ENCODE measurements around the gene CCL16. TPM values are rescaled to one million over a fixed set of nuclear protein-coding genes. Genes with fewer than 3 reads are reported as not detected.

Gene CCL16
- not detected in 2 replicates for total RNA-seq

GRCh38 chr17:35981246-35981645 lies at the start of gene CCL16:
TSS of gene CCL16 (minus strand) at chr17:35981497. CDS start at chr17:35981420, 77 bp downstream.

GRCh38 chr17:36017799-36018198 lies 36.5 kb upstream of the CCL16 start, which contains the start of gene CCL23:
TSS of gene CCL23 (minus strand) at chr17:36017972. CDS start at chr17:36017897, 75 bp downstream.

GRCh38 chr17:36001110-36001771 lies 19.9 kb upstream of the CCL16 start, which contains the start of gene CCL15:
TSS of gene CCL15 (minus strand) at chr17:36001553. CDS start at chr17:36001492, 61 bp downstream.

GRCh38 chr17:35986643-35987042 lies 5.3 kb upstream of the CCL16 start, which contains the start of gene CCL14:
TSS of gene CCL14 (minus strand) at chr17:35986729. CDS start at chr17:35986649, 80 bp downstream.

GRCh38 chr17:35943537-35943936 lies 37.8 kb downstream of the CCL16 start, which contains the start of gene LYZL6:
TSS of gene LYZL6 (minus strand) at chr17:35943713. CDS start at chr17:35939356, 4,357 bp downstream.

GRCh38 chr17:35930211-35931065 lies 50.9 kb downstream of the CCL16 start, which contains the start of gene RDM1:
TSS of gene RDM1 (minus strand) at chr17:35930773. CDS start at chr17:35930727, 46 bp downstream.

Other genes starting within 250 kb of the CCL16 start
- 1.5 and 6.1 TPM in 2 replicates for gene RASL10B, start 249.9 kb downstream of the CCL16 start, total RNA-seq
- under 0.01 TPM in 1 of 2 replicates, not detected in the other for gene GAS2L2, start 228.3 kb downstream of the CCL16 start, total RNA-seq
- not detected in 2 replicates for gene C17orf50, start 220.6 kb downstream of the CCL16 start, total RNA-seq
- gene MMP28, start 185.9 kb downstream of the CCL16 start, total RNA-seq = 0.33 and 0.37 TPM in 2 replicates
- 66.9 and 96.7 TPM in 2 replicates for gene TAF15, start 172.0 kb downstream of the CCL16 start, total RNA-seq
- not detected in 2 replicates for gene HEATR9, start 112.6 kb downstream of the CCL16 start, total RNA-seq
- gene CCL5, start 101.1 kb downstream of the CCL16 start, total RNA-seq = not detected in 2 replicates
- gene RDM1, start 50.7 kb downstream of the CCL16 start, total RNA-seq = 0.87 and 1.5 TPM in 2 replicates
- not detected in 2 replicates for gene LYZL6, start 37.8 kb downstream of the CCL16 start, total RNA-seq
- gene CCL14, start 5.2 kb upstream of the CCL16 start, total RNA-seq = not detected in 2 replicates
- gene CCL15, start 20.1 kb upstream of the CCL16 start, total RNA-seq = not detected in 2 replicates
- not detected in 2 replicates for gene CCL23, start 36.5 kb upstream of the CCL16 start, total RNA-seq
- gene CCL18, start 82.8 kb upstream of the CCL16 start, total RNA-seq = not detected in 2 replicates
- gene CCL3, start 108.6 kb upstream of the CCL16 start, total RNA-seq = not detected in 2 replicates
- gene CCL4, start 122.3 kb upstream of the CCL16 start, total RNA-seq = not detected in 2 replicates
- gene TBC1D3B, start 195.1 kb upstream of the CCL16 start, total RNA-seq = 0.77 and 2.5 TPM in 2 replicates
- gene CCL3L1, start 215.3 kb upstream of the CCL16 start, total RNA-seq = not detected in 2 replicates
- gene CCL4L2, start 229.6 kb upstream of the CCL16 start, total RNA-seq = not detected in 2 replicates